ENCODE results near the gene TMEM238L.

TMEM238L gene

DNA sequence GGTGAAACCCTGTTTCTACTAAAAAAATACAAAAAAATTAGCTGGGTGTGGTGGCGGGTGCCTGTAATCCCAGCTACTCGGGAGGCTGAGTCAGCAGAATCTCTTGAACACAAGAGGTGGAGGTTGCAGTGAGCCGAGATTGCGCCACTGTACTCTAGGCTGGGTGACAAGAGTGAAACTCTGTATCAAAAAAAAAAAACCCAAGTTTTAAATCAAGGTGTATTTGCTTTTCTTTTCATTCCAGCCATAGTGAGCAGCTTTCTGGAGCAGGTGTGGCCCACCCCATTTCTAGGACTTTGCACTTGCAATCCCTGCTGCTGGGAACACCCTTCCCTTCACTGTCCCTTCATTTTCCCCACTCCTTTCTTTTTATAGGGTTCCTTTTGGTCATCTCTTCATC, 28.8 kb downstream of the TMEM238L start:
- TF ChIP-seq, protein P1, sequence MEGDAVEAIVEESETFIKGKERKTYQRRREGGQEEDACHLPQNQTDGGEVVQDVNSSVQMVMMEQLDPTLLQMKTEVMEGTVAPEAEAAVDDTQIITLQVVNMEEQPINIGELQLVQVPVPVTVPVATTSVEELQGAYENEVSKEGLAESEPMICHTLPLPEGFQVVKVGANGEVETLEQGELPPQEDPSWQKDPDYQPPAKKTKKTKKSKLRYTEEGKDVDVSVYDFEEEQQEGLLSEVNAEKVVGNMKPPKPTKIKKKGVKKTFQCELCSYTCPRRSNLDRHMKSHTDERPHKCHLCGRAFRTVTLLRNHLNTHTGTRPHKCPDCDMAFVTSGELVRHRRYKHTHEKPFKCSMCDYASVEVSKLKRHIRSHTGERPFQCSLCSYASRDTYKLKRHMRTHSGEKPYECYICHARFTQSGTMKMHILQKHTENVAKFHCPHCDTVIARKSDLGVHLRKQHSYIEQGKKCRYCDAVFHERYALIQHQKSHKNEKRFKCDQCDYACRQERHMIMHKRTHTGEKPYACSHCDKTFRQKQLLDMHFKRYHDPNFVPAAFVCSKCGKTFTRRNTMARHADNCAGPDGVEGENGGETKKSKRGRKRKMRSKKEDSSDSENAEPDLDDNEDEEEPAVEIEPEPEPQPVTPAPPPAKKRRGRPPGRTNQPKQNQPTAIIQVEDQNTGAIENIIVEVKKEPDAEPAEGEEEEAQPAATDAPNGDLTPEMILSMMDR (IDR thresholded peaks at IDR 0.05; ENCODE audit: low read depth, low read length), result no peak

DNA sequence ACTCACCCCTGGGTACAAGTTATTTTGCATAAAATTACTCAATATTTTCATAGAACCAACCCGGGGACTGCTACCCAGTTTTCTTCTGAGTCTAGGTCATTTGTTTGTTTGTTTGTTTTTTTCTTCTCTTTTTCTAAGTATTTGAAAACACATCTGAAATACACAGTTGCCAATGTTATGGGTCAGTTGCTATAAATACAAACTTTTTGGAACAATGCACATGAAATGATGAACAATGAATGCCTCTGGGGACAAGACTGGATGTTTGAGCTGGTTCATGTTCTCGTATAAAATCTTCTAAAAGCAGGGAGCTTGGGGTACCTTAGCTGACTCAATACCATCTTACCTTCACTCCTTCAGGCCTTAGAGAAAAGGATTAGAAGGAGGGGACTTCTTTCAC, 30.5 kb downstream of the TMEM238L start:
- TF ChIP-seq, protein P1 (IDR thresholded peaks at IDR 0.05; ENCODE audit: low read depth, low read length), result no peak
- DNase-seq (ENCODE audit: extremely low read depth, low read depth), result no peak

More for the DNA sequence above, 28.8 kb downstream of the TMEM238L start:
- no peak for DNase-seq (ENCODE audit: extremely low read depth, low read depth)

DNA sequence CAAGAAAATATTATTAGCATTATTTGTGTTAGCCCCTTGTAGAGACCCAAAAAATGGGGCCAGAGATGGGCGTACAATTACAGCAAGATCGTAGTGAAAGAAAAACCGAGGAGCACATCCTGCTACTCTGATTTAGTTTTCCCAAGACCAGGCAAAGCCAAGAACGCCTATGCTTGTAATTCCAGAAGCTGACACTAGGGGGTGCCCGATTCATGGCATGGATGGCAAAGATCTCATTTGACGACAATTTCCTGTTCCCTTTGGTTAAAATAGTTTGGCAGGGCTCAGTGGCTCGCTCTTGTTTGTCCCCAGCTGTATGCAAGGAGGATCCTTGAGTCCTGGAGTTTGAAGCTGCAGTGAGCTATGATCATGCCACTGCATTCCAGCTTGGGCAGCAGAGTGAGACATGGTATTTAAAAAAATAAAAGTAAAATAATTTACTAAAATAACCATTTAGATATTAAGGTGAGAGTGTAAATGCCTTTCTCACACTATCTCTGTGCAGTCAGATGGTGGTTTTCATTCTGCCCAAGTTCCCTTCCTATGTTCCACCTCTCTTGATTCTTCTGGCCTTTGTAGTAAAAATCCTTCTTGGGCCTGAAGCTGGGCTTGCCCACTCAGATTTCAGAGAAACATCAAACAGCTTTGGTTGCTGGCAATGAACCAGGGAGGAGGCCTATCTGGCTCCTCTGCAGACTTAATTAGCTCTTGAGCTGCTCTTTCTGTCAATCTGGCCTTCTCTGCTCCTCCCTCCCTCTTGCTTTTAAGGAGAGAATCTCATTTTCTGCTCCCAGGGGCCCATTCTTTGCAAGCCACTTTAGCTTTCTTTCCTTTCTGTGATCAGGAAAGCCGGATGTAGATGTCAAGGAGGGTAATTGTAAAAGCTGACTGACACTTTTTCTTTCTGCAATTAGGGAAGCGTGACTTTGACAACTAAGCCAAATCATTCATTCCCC, 31.2 kb downstream of the TMEM238L start:
- DNase-seq (ENCODE audit: extremely low read depth, low read depth), result no peak
- TF ChIP-seq, protein P1 (IDR thresholded peaks at IDR 0.05; ENCODE audit: low read depth, low read length), result peak; percentile 42

DNA sequence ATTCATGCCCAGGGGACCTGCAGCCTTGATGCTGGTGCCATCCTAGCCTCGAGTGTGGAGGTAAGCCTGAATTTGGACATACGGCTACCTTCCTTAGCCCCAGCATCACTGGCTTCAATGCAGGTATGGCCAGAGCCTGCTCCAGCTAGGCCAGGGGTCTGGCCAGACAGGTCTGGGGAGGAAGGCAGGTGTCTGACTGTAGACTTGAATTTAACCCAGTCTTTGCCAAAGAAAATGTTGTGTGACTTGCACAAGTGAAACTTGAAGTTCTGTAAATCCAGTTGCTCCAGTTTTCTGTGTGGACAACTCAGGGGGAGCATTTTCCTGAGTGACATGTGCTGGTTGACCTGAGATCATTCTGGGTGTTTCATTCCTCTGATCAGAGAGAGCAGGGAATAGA, 32.8 kb downstream of the TMEM238L start:
- TF ChIP-seq, protein P1 (IDR thresholded peaks at IDR 0.05; ENCODE audit: low read depth, low read length), result no peak
- no peak for DNase-seq (ENCODE audit: extremely low read depth, low read depth)

DNA sequence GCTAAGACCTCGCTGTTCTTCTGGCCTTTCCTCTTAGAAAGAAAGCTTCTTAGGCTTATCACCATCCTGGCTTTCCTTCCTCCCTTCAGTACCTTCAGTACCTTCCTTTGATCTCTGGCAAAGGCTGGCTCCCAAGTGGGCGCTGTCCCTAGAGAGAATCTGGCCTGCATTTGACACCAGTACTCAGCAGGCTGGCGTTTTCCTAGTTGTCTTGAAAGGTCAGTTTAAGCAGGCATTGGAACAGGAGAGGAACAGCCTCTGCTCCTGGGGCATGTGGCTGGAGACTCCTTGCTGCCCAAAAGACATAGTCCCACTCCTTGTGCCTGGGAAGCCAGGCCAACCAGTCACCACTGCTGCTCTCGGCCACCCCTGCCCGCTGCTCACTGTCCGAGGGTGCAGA, 34.1 kb downstream of the TMEM238L start:
- no peak for DNase-seq (ENCODE audit: extremely low read depth, low read depth)
- TF ChIP-seq, protein P1 (IDR thresholded peaks at IDR 0.05; ENCODE audit: low read depth, low read length), result no peak

DNA sequence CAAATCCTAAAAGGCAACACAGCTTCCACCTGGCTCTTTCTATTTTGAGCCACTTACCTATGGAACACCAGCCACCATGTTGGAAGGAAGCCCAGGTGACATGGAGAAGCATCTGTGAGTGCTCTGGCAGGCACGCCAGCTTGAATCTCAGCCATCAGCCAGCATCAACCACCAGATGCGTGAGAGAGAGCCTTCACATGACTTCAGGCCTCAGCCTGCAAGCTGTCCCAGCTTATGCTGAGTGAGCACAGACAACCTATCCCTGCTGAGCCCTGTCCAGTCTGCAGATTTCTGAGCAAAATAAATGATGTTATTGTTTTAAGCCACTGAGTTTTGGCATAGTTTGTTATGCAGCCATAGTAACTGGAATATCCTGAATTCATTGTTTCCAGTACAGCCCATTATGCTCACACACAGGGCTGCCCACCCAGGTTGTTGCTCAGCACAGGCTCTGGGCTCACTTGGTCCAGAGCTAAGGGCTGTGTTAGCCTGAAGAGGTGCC, 35.1 kb downstream of the TMEM238L start:
- no peak for DNase-seq (ENCODE audit: extremely low read depth, low read depth)
- TF ChIP-seq, protein P1 (IDR thresholded peaks at IDR 0.05; ENCODE audit: low read depth, low read length), result no peak

DNA sequence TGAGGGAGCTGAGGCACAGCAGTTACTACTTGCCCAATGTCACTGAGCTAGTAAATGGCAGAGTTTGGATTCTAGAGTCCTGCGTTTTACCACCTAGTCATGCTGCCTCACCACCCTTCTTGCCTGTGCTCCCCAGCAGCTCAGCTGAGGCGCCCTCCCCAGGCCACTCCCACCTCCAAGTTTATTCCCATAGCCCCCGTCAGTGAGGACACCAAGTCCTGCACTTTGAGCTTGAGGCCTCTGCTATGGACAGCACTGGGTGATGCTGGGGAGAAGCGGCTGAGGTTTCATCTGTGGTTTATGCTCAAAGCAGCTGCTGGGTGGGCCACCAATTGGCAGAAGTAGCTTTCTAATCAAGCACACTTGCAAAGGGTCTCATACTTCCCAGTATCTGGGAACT, 36.7 kb downstream of the TMEM238L start:
- TF ChIP-seq, protein P1 (IDR thresholded peaks at IDR 0.05; ENCODE audit: low read depth, low read length), result no peak
- DNase-seq (ENCODE audit: extremely low read depth, low read depth), result no peak

Measured in AG09319 (cell line).